NCI-H510A (cell line): ENCODE measurements around the gene LZTS2.
"Not testable (repeated sequence)": the region's sequence is repeated elsewhere in the genome, so short reads cannot be mapped to it uniquely, and the experiment has no call there.

Experiments used
- DNase-seq: peaks from one replicate; lab custom pipeline; 2025; lab: John Stamatoyannopoulos, UW

LZTS2 gene

GRCh38 chr10:101032637-101033224 lies 33.1 kb downstream of the LZTS2 start:
- DNase-seq = no peak

- no peak for DNase-seq
Measured at GRCh38 chr10:101033276-101033675, 33.7 kb downstream of the LZTS2 start.

- DNase-seq = not testable (repeated sequence)
Measured at GRCh38 chr10:101034404-101034803, 34.8 kb downstream of the LZTS2 start.

GRCh38 chr10:101035314-101035713 lies 35.7 kb downstream of the LZTS2 start:
- no peak for DNase-seq

- DNase-seq = no peak
Measured at GRCh38 chr10:101035916-101036702, 36.5 kb downstream of the LZTS2 start.

GRCh38 chr10:101036726-101037125 lies 37.1 kb downstream of the LZTS2 start:
- no peak for DNase-seq

- DNase-seq = no peak
Measured at GRCh38 chr10:101038484-101038883, 38.9 kb downstream of the LZTS2 start.

GRCh38 chr10:101040061-101040460 lies 40.5 kb downstream of the LZTS2 start:
- no peak for DNase-seq

GRCh38 chr10:101040851-101041250 lies 41.2 kb downstream of the LZTS2 start:
- no peak for DNase-seq

GRCh38 chr10:101041252-101041761 lies 41.7 kb downstream of the LZTS2 start:
- DNase-seq = peak; percentile 53

GRCh38 chr10:101042118-101042517 lies 42.5 kb downstream of the LZTS2 start:
- no peak for DNase-seq

- DNase-seq = peak; percentile 97
Measured at GRCh38 chr10:101042667-101043362, 43.2 kb downstream of the LZTS2 start.

- DNase-seq = no peak
Measured at GRCh38 chr10:101043363-101043707, 43.7 kb downstream of the LZTS2 start.

- no peak for DNase-seq
Measured at GRCh38 chr10:101044117-101044516, 44.5 kb downstream of the LZTS2 start.

GRCh38 chr10:101046332-101047238 lies 47.0 kb downstream of the LZTS2 start:
- no peak for DNase-seq

GRCh38 chr10:101047268-101047667 lies 47.7 kb downstream of the LZTS2 start:
- DNase-seq = no peak

- DNase-seq = peak; percentile 93
Measured at GRCh38 chr10:101047961-101048892, 48.6 kb downstream of the LZTS2 start.

- no peak for DNase-seq
Measured at GRCh38 chr10:101050208-101051069, 50.8 kb downstream of the LZTS2 start.

- DNase-seq = no peak
Measured at GRCh38 chr10:101052285-101052684, 52.7 kb downstream of the LZTS2 start.

GRCh38 chr10:101053516-101053915 lies 53.9 kb downstream of the LZTS2 start:
- DNase-seq = no peak
